Activated CD4-positive, alpha-beta T cell treated with anti-CD3 and anti-CD28 coated beads for 48 hours (primary cell): ENCODE data around the gene ARL3.
"Not testable (repeated sequence)": the region's sequence is repeated elsewhere in the genome, so short reads cannot be mapped to it uniquely, and the experiment has no call there.

ENCODE experiments used
- DNase-seq: peaks from one replicate; pipeline ENCODE4 v3.0.0-alpha.2; 2020

ARL3 gene, protein sequence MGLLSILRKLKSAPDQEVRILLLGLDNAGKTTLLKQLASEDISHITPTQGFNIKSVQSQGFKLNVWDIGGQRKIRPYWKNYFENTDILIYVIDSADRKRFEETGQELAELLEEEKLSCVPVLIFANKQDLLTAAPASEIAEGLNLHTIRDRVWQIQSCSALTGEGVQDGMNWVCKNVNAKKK

GRCh38 chr10:102713814-102714620, at the start of gene ARL3:
ARL3 (minus strand) TSS chr10:102714397; CDS start chr10:102714275, 122 bp downstream.
- DNase-seq = peak; percentile 99

GRCh38 chr10:102763037-102763607, 48.9 kb upstream of the ARL3 start:
- no peak for DNase-seq

DNA sequence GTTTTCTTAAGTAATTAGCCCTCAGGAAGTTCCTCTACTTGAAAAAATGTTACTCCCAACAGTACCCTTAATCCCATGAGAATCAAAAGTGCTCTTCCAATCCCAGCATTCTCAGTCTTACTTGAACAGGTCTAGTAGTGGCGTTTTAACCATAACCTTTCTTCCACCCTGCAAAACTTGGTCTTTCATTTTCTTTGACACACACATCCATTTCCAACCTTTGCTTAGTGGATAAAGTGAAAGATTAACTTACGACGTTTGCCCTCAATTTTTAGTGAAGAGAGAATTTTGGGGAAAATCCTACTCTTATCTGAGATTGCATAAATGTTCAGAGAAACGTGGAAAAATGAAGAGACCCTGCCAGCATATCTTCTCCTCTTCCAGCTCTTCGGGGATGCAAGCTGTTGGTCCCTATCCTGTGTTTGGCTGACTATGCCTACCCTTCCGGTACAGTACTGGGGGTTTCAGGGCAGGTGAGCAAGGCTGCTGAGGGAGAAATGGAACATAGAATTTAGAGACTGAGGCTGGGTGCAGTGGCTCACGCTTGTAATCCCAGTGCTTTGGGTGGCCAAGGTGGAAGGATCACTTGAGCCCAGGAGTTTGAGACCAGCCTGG, 48.3 kb upstream of the ARL3 start:
- no peak for DNase-seq

- no peak for DNase-seq
Measured at GRCh38 chr10:102761981-102762380, 47.8 kb upstream of the ARL3 start.

DNA sequence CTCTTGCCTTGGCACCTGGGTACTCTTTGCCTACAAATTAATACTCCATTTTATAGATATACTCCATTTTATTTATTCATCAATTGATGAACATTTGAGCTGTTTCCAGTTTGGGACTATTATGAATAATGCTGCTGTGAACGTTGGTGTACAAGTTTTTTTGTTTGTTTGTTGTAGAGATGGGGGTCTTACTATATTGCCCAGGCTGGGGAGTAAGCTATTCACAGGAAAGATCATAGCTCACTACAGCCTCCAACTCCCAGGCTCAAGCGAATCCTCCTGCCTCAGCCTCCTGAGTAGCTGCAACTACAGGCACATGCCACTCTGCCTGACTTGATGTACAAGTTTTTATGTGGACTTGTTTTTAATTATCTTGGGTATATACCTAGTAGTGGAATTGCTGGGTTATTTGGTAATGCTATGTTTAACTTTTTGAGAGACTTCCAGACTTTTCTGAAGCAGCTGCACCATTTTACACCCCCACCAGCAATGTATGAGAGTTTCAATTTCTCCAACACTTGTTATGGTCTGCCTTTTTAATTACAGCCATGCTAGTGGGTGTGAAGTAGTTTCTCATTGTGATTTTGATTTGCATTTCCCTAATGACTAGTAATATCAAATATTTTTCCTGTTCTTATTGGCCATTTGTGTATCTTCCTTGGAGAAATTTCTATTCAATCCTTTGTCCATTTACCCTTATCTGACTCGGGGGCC, 45.5 kb upstream of the ARL3 start:
- no peak for DNase-seq

- DNase-seq = not testable (repeated sequence)
Measured at GRCh38 chr10:102758933-102759262, 44.7 kb upstream of the ARL3 start.

GRCh38 chr10:102758240-102758932, 44.2 kb upstream of the ARL3 start:
- no peak for DNase-seq

DNA sequence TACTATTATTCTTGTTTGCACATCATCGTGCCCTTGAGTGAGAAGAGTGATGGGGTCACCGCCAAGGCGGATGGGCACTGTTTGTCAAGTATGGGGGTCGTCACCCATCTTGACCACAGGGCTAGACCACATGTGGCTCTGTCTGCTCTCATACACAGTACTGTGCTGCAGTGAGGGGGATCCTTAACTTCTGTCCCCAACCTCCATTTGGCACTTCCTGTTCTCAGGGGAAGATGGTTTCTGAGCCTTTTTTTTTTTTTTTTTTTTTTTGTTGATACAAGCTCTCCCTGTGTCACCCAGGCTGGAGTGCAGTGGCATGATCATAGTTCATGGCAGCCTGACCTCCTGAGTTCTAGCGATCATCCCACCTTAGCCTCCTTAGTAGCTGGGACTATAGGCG, 43.1 kb upstream of the ARL3 start:
- DNase-seq = no peak

GRCh38 chr10:102753718-102754117, 39.5 kb upstream of the ARL3 start:
- no peak for DNase-seq

- no peak for DNase-seq
Measured at GRCh38 chr10:102752934-102753664, 38.9 kb upstream of the ARL3 start.

DNA sequence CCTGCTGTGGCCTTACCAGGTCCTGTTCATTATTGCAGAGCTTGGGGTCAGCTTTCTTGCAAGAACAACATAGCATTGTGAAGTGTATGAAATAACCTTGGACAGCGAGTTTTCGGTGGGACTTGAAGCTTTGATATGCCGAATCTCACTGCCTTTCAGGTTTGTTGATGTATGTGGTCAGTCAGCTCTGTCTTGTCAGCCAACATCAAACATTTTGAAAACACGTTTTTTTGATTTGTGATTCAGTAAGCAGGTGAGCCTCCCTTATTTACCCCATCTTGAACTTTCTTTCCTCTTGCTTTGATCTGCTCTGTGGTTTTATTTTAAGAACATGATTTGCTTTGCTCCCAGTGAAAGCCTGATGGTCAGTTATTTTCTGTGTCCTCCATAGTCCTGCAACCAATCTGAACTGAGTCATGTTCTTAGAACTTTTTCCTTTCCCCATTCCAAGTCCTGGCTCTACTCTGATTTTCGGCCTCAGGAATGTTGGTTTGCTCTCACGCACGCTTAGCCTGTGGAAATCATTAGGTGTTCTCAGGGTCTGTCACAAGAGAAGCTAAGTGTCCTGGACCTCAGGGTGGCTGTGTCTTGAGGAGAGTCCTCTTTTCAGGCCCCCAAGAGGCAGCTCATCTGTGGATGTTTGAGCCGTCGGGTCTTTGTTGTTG, 38.2 kb upstream of the ARL3 start:
- no peak for DNase-seq

DNA sequence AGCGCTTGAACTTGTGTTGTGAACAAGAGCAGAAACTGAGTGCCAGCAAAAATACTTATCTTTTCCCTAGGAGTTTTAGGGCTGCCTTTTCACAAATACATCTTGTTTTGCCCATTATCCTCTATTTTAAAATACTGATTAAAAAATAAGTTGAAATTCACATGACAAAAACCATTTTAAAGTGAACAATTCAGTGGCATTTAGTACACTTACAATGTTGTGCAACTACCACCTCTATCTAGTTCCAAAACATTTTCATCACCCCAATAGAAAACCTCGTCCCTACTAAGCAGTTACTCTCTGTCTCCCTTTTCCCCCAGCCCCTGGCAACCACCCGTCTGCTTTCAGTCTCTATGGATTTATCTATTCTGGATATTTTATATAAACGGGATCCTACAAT, 31.0 kb upstream of the ARL3 start:
- no peak for DNase-seq

- peak; percentile 24 for DNase-seq
Measured at GRCh38 chr10:102744374-102745051, 30.3 kb upstream of the ARL3 start.

DNA sequence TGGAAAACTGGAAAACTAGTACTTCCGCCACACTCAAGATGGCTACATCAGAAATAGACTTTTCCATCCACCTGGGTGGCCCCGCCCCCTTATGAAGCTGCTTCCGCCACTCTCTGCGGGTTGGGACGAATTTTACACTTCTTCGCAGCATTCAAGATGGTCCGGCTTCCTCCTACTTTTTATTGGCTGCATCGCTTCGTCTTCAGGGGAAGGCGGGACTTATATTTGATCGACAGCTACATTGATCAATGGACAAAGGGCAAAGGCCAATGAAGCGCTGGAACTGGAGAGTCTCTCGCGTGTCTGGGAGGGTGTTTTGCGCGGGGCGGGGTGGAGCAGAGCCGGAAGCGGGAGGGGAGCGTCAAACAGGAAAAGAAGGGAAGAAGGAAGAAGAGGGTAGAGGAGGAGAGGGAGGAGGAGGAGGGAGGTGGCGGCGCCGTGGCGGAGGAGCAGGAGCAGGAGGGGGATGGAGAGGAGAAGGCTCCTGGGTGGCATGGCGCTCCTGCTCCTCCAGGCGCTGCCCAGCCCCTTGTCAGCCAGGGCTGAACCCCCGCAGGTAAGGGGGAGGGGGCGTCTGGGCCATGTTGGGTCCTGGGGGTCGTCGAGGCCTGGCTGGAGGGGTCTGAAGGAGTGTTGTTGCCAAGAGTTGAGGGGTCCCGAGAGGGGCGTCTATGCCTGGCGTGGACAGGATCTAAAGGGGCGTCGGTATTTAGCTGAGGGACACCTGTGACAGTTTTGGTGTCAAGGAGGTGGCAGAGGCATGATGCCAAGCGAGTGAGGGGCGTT, 29.6 kb upstream of the ARL3 start, which contains the start of gene WBP1L:
Gene WBP1L (plus strand): TSS at position 361 of the 786 bp plus-strand sequence. CDS start 106 bp downstream, at position 467.
- DNase-seq = peak; percentile 96

GRCh38 chr10:102743078-102743587, 28.9 kb upstream of the ARL3 start:
- DNase-seq = no peak

GRCh38 chr10:102742313-102742712, 28.1 kb upstream of the ARL3 start:
- not testable (repeated sequence) for DNase-seq

DNA sequence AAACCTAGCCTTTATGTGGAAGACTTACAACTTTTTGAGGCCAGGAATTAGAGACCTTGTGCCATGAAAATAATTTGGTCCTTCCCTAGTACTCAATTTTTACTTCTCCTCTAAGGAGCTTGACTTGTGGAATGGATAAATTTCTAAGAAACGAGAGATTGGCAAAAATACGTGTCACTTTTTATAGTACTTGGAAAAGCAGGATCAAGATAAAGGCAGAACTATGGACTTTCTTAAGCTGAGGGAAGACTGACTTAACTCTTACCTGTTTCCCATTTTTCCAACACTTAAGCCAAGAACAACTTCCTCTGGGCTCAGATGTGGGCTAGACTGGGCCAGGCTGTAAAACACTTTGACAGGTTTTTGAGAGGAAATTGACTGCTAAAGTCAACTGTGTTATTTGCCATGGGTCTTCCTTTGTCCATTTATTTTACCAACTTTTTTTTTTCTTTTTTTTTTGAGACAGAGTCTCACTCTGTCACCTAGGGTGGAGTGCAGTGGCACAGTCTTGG, 27.6 kb upstream of the ARL3 start:
- no peak for DNase-seq

- DNase-seq = no peak
Measured at GRCh38 chr10:102740229-102740628, 26.0 kb upstream of the ARL3 start.

GRCh38 chr10:102738692-102739121, 24.5 kb upstream of the ARL3 start:
- DNase-seq = no peak
